ENCODE data around the gene KCNMA1. TPM values are rescaled to one million over a fixed set of nuclear protein-coding genes. Genes with fewer than 3 reads are reported as not detected.

The KCNMA1 gene
- total RNA-seq, 1 donor from 2014 or later, result 2.5 TPM

DNA sequence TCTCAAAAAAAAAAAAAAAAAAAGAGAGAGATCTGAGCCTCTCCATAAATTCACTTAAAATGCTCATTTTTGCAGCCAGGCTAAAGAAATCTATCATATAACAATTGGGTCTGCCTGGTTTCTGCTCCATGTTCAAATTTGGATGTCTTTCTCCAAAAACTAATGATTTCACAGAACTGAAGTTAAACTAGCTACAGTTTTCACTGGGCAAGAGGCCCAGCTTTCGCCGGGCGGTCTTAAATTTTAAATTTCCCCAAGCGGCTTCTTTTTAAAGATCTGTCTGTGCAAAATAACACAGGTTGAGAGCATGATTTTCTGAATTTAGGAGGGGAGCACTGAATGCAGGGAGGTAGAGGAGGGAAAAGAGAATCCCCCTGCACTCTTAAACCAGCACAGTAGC is 603.4 kb downstream of the KCNMA1 start:
- no peak for ATAC-seq
- intact Hi-C loops (cut with micrococcal nuclease), result no loop called here

DNA sequence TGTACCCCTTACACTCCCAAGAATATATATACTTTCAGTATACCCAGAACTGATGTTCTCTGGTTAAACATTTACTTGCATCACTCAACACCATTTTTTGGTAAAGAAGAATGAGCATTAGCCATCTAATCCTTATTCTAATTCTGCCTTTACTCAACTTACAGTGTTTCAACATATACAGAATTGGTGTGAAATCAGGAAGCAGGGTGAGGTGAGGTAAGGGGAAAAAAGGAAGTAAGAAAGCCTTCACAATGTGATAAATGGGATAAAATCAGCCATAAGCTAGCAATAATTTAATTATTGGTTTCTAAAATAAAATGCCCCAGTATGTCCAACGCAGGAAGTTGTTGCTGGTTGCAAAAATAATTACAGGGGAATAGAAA is 605.4 kb downstream of the KCNMA1 start:
- DNase-seq (no peak), ATAC-seq (no peak)
- intact Hi-C loops (cut with micrococcal nuclease), result no loop called here

More for the DNA sequence above, 603.4 kb downstream of the KCNMA1 start:
- no peak for DNase-seq

DNA sequence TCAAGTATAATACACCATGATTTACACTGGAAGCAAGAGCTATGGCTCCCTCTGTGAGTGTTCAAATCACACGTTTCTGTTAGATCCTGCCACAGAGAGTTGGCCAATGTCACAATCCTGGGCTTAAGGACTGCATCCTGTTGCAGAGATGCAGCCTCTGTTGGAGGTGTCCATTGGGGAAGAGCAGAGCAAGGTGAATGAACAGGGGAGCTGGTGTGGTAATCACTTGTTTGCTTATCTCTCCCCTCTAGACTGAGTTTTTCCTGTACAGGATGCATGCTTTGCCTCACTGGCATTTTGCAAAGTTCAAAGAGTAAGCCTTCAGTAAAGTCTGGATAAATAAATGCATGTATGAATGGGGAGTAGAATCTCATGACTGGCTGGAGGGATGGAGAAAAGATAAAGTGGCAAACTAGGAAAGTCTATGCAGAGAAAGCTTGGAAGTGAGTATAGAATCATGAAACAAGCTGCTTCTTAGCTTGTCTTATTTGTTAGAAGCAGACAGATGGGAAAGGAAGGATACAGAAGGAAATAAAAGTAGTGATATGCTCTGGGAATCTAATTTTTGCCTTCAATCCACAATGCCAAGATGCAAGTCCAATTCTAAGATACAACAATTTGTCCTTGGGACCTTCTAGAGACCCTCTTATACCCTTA is 605.9 kb downstream of the KCNMA1 start:
- no peak for ATAC-seq

DNA sequence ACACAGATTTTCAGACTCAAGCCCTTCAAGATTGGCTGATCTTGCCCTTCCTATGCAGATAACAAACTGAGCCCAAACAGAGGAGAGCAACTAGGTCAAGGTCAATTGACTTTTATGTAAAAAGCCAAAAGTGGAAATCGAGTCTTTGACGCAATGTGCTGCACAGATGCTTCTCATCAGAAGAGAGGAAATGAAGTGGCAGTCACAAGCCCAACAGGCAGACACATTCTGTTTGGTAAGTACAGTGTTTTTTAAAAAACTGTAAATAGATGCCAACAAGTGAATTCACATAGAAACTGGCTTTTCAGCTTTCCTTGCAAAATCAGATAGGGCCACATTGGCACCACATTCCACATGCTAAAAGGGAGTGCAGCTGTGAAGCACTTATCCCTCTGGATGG is 606.6 kb downstream of the KCNMA1 start:
- intact Hi-C loops (cut with micrococcal nuclease), result no loop called here
- ATAC-seq (no peak), DNase-seq (no peak)

More for the DNA sequence above, 605.9 kb downstream of the KCNMA1 start:
- intact Hi-C loops (cut with micrococcal nuclease), result no loop called here
- DNase-seq, result no peak

DNA sequence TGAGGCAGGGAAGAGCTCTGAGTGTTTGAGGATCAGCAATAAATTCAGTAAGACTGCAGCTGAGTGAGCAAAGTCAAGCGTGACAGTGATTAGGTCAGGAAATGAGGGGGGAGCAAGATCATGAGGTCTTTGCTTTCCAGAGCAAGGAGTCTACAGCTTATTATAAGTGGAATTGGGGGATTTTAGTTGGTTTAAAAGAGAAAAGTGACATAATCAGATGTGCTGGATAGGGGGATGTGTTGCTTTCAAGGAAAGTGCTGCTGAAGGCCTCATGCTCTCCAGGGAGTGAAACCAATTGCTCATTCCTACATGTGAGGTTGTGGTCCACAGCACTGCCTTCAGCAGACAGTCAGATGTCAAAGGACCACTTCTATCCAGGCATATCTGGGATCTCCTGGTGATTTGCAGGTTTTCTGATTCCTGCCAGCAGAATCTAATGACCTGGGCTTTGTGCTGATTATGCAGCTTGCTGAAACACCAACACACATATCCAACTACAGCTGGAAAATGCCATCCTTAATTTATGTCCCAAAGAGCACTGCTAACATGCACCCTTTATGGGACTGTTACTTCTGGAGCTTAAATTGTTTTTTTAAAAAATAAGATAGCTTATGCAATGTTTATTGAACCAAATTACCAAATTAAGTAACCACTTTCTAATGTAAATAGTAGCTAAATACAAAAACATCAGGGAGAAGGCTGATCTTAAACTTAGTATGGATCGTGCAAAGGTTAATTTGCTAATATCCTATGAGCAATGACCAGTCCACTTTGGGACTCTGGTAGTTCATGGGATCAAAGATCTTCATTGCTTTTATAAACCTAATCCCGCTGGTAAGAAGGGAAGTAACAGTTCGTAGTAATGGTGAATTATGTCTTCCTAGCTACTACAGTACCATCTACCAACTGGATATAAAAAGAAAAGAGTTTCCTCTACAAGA is 607.6 kb downstream of the KCNMA1 start:
- DNase-seq (no peak), ATAC-seq (no peak)
- intact Hi-C loops (cut with micrococcal nuclease), result no loop called here

DNA sequence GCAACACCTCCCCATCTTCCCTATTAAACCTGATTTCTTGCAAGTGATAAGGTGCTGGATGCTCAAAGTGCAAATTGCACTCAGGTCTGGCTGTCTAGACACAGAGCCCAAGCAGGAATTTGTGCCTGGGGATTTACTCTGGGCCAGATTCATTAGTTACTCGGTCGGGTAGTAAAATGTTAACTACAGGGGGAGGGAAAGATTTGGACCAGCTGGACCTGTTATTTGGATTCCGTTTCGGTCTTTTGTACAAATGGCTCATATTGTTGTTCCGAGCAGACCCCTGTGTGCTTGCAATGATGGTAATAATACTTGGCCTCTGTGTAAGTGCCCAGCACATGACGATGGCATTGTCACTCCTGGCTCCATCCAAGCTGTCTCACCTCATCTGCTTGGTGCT is 609.6 kb downstream of the KCNMA1 start:
- ATAC-seq (no peak), DNase-seq (no peak)
- intact Hi-C loops (cut with micrococcal nuclease), result no loop called here

DNA sequence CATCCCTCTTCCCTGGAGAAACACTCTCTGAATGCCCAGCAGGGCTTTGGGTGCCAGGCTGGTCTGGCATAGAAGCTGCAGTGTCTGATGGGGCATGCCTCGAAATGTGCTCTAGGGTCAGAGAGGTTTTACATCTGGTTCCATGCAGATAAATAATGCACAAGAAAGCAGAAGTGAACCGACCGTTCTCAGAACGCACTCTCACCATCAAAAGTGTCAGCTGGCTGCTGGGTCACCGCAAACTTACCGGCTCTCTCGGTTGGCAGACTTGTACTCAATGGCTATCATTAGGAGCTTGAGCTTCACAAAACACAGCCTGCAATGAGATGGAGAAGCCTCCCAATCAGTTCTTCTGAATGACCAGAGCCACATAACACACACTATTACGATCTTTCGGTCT is 610.0 kb downstream of the KCNMA1 start:
- no peak for DNase-seq
- no peak for ATAC-seq
- intact Hi-C loops (cut with micrococcal nuclease), result no loop called here

DNA sequence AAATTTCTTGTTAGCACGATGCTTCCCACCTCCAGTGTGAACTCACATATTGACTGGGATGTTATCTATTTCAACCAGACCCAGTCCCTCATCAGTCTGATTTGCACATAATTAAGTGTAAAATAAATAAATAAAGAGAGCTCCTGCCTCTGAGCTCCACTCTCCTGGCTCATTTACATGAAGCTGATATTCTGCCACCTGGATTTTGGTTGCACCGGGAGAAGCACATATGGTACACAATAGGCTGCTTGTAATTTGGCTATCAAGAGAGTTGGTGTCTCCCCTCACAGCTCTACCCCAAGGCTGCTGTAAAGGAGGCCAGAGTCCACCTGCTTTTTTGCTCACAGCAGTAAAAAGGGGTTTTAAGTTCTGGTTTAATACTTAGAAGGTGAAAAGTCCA is 610.5 kb downstream of the KCNMA1 start:
- DNase-seq (no peak), ATAC-seq (no peak)
- intact Hi-C loops (cut with micrococcal nuclease), result no loop called here

DNA sequence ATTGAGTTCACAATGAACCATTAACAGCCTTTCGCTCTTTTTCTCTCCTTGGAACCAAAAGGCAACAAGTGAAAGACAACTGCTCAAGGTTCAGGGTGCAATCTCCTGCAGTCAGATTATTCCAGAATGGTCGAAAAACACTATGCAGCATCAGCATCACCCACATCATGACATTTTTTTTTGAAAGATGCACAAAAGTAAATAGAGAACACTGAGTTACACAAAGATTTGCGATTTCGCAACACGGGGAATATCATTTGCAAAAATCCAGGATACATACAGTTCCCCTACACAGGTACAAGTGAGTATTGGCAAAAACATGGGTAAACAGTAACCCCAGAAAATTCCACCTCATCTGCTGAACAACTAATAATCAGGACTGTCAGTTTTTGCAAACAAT is 611.5 kb downstream of the KCNMA1 start:
- DNase-seq (no peak), ATAC-seq (no peak)
- intact Hi-C loops (cut with micrococcal nuclease), result no loop called here

DNA sequence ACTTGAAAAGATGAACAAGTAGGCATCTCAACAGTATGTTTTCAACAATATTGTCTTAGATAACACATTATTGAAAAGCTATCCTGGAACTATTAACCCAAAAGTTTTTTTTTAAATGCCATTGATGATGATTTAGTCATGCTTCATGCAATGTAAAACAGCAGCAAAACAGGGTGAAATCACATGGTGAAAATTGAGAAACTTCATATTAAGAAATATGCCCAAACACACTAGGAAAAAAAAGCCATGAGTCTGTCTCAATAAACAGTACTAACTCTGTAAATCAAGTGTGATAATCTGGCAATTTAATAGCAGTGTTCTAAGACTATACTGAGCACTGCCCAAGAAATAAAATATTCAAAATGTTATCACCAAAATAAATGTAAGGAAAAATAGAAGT is 613.1 kb downstream of the KCNMA1 start:
- intact Hi-C loops (cut with micrococcal nuclease), result no loop called here
- no peak for ATAC-seq
- DNase-seq, result no peak

DNA sequence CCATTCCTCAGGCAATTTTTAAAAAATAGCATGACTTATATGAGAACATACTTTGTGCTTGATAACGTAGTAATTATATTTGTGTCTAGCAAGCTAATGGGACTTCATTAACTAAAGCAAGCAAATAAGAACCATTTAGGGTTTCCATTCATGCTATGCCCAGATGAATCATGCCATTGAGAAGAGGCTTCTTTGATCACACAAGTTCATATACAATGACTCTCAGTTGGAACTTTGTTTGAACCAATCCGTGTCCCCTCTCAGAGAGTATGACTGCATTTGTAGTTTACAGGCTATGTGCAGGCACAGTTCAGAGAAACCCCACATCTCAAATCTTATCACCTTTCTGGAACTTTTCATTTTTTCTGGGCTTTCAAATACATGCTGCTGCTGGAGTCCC is 614.2 kb downstream of the KCNMA1 start:
- intact Hi-C loops (cut with micrococcal nuclease), result no loop called here
- DNase-seq, result no peak
- ATAC-seq, result no peak

DNA sequence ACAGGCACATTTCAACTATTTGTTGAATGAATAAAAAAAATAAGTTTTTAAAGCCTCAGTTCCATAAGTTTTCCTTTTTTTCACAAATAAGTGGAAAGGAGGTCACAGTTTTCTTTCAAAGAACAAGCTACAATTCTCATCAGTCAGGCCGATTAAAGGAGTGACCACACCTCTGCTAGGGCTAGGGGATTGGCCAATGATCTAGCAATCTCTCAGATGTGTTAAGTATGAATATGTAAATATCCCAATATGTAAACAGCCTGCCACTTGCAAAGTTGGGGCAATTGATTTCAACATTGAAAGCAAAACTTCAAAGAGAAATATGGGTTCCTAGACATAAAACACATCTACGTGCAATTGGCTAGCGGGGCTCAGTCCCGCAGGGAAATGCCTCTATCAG is 614.9 kb downstream of the KCNMA1 start:
- DNase-seq, result no peak
- intact Hi-C loops (cut with micrococcal nuclease), result no loop called here
- ATAC-seq, result no peak

DNA sequence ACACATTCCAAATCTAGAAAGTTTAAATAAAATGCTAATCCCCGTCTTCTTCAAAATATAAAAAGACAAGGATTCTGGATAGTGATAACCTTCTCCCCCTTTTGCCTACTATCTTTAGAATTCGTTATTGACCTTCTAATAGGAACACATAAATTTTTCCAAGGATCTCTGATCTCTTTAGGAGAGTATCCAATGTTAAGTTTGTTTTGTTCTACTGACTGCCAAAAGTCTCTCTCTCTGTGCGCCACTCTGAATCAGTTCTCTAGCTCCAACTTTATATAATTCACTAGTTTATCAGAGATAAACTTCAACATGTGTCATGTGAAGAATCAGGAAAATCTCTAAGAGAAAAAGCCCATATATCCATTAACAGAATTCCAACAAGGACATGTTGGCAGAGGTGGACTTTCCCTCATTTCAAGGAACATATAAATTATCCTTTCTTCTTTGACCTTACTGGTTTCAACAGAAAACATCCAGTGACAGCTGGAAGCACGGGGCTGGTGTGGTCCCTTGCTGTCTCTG is 615.6 kb downstream of the KCNMA1 start:
- no peak for DNase-seq
- intact Hi-C loops (cut with micrococcal nuclease), result no loop called here
- ATAC-seq, result no peak

DNA sequence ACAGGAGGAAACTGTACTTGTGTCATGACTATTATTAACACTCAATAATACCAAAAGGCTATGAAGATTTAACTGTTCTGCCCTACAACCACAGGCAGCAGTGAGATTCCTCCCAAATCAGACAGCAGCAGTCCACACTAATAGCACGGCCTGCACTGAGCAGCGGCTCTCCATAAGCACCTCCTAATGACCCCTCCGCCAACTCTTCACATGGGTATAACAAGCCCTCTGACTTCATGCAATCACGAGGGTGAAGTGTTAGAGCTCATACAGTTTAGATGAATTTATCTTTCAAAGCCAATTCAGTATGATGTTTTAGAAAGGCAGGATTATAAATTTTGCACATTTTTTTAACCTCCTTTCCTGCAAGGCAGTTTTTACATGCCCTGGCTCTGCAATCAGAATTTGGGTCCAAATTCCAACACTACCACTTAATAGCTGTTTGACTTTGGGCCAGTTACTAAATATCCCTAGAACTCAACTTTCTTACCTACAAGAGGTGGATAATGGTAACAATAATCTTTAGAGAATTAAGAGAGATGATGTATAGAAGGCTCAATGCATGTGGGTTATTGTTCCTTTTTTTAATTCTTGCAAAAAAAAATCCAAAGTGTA is 617.1 kb downstream of the KCNMA1 start:
- no peak for DNase-seq
- ATAC-seq, result no peak
- intact Hi-C loops (cut with micrococcal nuclease), result no loop called here

DNA sequence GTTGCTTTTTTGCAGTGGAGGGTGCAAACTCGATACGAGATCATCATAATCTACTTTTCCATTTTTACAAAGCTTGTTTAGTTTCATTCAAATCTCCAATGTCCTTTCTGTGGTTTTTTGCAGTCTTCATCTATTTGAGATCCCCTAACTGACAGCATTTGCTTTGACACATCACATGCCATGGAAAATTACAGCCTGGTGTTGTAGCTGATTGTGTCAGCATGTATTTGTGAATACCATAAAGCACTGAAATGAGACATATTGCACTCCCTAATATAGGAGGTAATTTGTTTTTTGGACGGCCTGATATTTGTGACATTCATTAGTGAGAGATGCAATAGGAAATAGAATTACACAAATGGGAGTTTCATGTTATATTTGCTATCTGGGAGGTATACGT is 620.8 kb downstream of the KCNMA1 start:
- ATAC-seq (no peak), DNase-seq (no peak)
- intact Hi-C loops (cut with micrococcal nuclease), result no loop called here

DNA sequence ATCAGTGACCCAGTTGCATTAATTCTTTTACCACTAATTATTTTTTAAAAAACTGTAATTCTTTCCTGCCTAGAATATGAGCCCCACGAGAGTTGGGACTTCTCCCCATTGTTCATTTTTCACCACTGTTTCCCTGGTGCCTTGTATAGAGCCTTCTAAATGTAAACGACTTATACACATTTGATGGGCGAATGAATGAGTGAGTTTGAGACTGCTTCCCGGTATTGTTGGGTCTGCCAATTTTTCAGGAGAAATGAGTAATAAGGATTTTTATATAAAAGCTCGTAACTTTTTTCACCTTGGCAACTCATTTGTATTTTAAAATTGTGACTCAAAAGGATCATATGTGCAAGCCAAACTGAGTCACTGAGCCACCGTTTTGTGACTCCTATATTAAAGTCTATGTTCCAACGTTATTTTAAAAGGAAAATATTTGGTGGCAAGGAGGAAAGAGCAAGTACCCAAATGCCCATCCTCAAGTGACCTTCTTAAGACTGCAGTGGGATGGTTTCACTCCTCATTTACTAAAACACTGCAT is 621.3 kb downstream of the KCNMA1 start:
- intact Hi-C loops (cut with micrococcal nuclease), result no loop called here
- ATAC-seq (no peak), DNase-seq (no peak)

DNA sequence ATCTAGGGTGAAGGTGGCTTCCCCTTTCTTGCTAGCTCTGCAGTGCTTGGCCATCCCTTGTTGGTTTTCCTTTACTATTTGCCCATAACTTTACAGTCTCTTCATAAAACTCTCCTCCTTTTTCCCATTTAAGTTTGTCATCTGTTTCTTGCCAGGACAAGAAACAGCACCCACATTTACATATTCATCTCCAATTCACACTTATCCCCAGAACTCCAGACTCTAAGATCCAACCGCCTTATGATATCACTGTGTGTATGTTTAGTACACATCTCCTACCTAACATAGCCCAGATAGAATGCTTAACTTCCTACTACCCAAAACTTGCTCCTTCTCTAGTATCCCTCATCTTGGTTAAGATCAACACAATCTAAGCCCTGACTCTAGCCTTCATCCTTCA is 622.2 kb downstream of the KCNMA1 start:
- ATAC-seq (no peak), DNase-seq (no peak)
- intact Hi-C loops (cut with micrococcal nuclease), result no loop called here

DNA sequence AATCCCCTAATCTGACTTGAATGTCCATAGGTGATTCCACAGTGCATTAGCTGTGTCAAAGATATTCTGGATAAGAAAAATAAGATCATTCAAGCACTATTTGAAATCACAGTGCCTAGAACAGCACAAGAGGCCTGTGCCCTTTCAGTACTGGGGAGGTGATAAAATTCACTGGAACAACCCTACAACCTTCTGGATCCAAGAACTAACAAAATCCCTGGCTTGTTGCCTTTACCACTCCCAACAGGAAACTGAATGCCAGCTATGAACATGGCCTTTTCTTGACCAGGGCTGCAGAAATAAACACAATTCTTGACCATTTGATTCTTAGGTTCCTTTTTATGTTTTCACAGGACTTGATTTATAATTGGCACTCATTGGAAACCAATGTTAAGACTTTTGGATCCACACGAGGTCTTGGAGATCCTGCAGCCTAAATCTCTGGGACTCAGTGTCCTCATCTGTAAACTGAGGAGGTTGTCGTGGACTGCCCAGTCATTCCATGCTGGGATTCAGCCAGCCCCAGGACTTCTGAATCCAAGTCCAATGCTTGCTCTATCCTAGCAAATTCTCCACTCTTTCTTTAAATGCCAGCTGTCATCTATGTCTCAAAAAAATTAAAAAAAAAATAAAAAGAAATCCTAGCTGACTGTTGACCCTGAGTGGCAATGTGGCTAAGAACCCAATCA is 624.7 kb downstream of the KCNMA1 start:
- peak; percentile 39 for DNase-seq
- intact Hi-C loops (cut with micrococcal nuclease), result no loop called here
- peak; percentile 76 for ATAC-seq
